Duodenal mucosa (tissue), 2 donors: ENCODE results near the gene KAT5.
A peak's percentile ranks its signal among the peaks of the same experiment; 100 is the strongest.
"Not testable (repeated sequence)": the region's sequence is repeated elsewhere in the genome, so short reads cannot be mapped to it uniquely, and the experiment has no call there.

Experiments
- H3K27ac ChIP-seq: one replicate; pipeline ENCODE4 v1.7.0; 2013; ENCODE audit warnings: low read depth, low read length
- H3K27me3 ChIP-seq, 2 donors: one replicate each; pipeline ENCODE4 v1.7.0; 2013; ENCODE audit warnings: low read length in 2 of 2, control low read depth in 1 of 2; ENCODE audit not compliant: insufficient read depth in 2 of 2, control insufficient read depth in 1 of 2
- H3K36me3 ChIP-seq, 2 donors: one replicate each; pipeline ENCODE4 v1.7.0; 2013; ENCODE audit warnings: low read length in 2 of 2, control low read depth in 1 of 2; ENCODE audit not compliant: insufficient read depth in 2 of 2, control insufficient read depth in 1 of 2
- H3K4me1 ChIP-seq, 2 donors: one replicate each; pipeline ENCODE4 v1.7.0; 2013; ENCODE audit warnings: low read length in 2 of 2, control low read depth in 1 of 2; ENCODE audit not compliant: insufficient read depth in 2 of 2, control insufficient read depth in 1 of 2
- H3K4me3 ChIP-seq, 2 donors: one replicate each; pipeline ENCODE4 v1.7.0; 2013; ENCODE audit warnings: low read length in 2 of 2, low read depth in 1 of 2
- H3K9ac ChIP-seq, 2 donors: one replicate each; pipeline ENCODE4 v1.7.0; 2013; ENCODE audit warnings: low read length in 2 of 2, low read depth in 1 of 2
- H3K9me3 ChIP-seq, 2 donors: one replicate each; pipeline ENCODE4 v1.7.0; 2013; ENCODE audit warnings: low read length in 2 of 2, control low read depth in 1 of 2; ENCODE audit not compliant: control insufficient read depth in 1 of 2

The KAT5 gene

GRCh38 chr11:65711785-65712632, at the start of gene KAT5:
Gene KAT5 (plus strand): TSS chr11:65712252. CDS start chr11:65712268, 16 bp downstream.
- Histone ChIP-seq H3K27me3 (no peaks in the 10 kb centered on the region), H3K4me1 (peaks cover 5 to 8% of the 10 kb centered on the region in 2 donors), H3K27ac (peak within 1 kb of the TSS; percentile 96), H3K9ac (peak within 1 kb of the TSS; percentile 85 to 96), H3K4me3 (peak within 1 kb of the TSS; percentile 77 to 87), H3K36me3 (peaks cover 29 to 38% of the 10 kb centered on the region in 2 donors), H3K9me3 (no peaks in the 10 kb centered on the region)

- Histone ChIP-seq H3K9ac (peak within 1 kb of the TSS; percentile 92 to 93), H3K27ac (peak within 1 kb of the TSS; percentile 96), H3K4me3 (peak within 1 kb of the TSS; percentile 88 to 97), H3K27me3 (no peaks in the 10 kb centered on the region), H3K4me1 (peaks cover 9 to 23% of the 10 kb centered on the region in 2 donors), H3K36me3 (peaks cover 25 to 28% of the 10 kb centered on the region in 2 donors), H3K9me3 (no peaks in the 10 kb centered on the region)
Observed at GRCh38 chr11:65662799-65663638, 49.0 kb upstream of the KAT5 start, which contains the start of gene RELA. Gene RELA (minus strand): TSS chr11:65662916. CDS start chr11:65662832, 84 bp downstream.

GRCh38 chr11:65663639-65664200, 48.3 kb upstream of the KAT5 start:
- Histone ChIP-seq H3K9me3 (no peaks in the 10 kb centered on the region), H3K36me3 (peaks cover 18 to 21% of the 10 kb centered on the region in 2 donors), H3K4me1 (peaks cover 9 to 23% of the 10 kb centered on the region in 2 donors), H3K27me3 (no peaks in the 10 kb centered on the region), H3K4me3 (peak overlapping the region; percentile 79 to 88), H3K27ac (peak overlapping the region; percentile 96), H3K9ac (peak overlapping the region; percentile 82 to 93)

GRCh38 chr11:65672180-65672860, 39.7 kb upstream of the KAT5 start:
- H3K36me3 ChIP-seq, result no peaks in the 10 kb centered on the region
- no peak overlapping the region for H3K9ac ChIP-seq
- H3K27ac ChIP-seq, result no peak overlapping the region
- no peaks in the 10 kb centered on the region for H3K9me3 ChIP-seq
- H3K27me3 ChIP-seq, result no peaks in the 10 kb centered on the region
- no peak overlapping the region for H3K4me3 ChIP-seq
- no peaks in the 10 kb centered on the region for H3K4me1 ChIP-seq

DNA sequence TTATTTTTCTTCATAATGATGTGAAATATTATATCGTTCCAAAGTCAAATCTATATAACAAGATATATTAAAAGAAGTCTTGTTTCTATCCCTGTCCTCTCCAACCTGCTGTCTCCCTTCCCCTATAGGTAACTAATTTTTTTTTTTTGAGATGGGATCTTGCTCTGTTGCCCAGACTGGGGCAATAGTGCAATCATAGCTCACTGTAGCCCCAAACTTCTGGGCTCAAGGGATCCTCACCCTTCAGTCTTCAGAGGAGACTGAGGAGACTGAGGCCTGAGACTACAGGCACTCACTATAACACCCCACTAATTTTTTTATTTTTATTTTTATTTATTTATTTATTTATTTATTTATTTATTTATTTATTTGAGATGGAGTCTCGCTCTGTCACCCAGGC, 39.1 kb upstream of the KAT5 start:
- Histone ChIP-seq H3K9ac (no peak overlapping the region), H3K4me1 (no peaks in the 10 kb centered on the region), H3K27me3 (no peaks in the 10 kb centered on the region), H3K9me3 (no peaks in the 10 kb centered on the region), H3K4me3 (no peak overlapping the region), H3K36me3 (no peaks in the 10 kb centered on the region), H3K27ac (no peak overlapping the region)

DNA sequence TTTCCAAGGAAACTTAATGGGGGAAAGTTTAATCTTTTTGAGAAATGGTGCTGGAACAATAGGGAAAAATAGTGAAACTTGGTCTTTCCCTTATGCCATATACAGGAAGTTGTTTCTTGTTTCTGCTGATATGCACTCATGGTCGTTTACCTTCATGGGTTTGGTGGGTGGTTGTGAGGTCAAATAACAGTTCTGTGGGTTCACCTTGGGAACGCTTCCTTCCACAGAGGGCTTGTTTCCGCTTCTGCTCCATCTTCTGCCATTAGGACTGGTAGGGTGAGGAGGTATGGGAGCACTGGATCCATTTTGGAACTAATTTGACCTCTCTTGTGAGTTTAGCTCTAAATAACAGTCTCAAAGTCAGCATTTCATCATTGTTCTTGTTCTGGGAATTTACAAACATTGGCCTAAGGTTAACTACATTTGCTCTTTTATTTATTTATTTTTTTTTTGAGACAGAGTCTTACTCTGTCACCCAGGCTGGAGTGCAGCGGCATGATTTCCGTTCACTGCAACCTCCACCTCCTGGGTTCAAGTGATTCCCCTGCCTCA, 31.8 kb upstream of the KAT5 start:
- Histone ChIP-seq H3K9ac (no peak overlapping the region), H3K36me3 (no peaks in the 10 kb centered on the region), H3K9me3 (no peaks in the 10 kb centered on the region)

DNA sequence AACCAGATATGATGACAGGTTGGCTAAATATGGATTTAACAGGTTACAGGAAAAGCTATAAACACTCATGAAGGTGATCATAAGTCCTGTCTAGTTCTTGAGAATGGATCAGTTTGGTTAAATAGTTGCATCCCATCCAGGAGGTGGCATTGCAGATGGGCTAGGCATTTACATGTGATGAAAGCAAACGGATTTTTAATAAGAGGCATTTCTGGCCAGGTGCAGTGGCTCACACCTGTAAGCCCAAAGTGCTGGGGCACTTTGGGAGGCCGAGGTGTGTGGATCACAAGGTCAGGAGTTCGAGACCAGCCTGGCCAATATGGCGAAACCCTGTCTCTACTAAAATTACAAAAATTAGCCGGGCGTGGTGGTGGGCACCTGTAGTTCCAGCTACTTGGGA, 28.6 kb upstream of the KAT5 start:
- not testable (repeated sequence) for H3K36me3 ChIP-seq, H3K27ac ChIP-seq, H3K9me3 ChIP-seq, H3K27me3 ChIP-seq, H3K4me3 ChIP-seq, H3K4me1 ChIP-seq, H3K9ac ChIP-seq

More for the DNA sequence above, 31.8 kb upstream of the KAT5 start:
- Histone ChIP-seq H3K4me1 (no peaks in the 10 kb centered on the region), H3K4me3 (no peak overlapping the region), H3K27ac (no peak overlapping the region), H3K27me3 (no peaks in the 10 kb centered on the region)

GRCh38 chr11:65685981-65686380, 26.1 kb upstream of the KAT5 start:
- Histone ChIP-seq H3K9me3 (no peaks in the 10 kb centered on the region), H3K27me3 (no peaks in the 10 kb centered on the region), H3K4me1 (no peaks in the 10 kb centered on the region), H3K36me3 (no peaks in the 10 kb centered on the region), H3K27ac (no peak overlapping the region), H3K9ac (no peak overlapping the region), H3K4me3 (no peak overlapping the region)

- not testable (repeated sequence) for H3K4me3 ChIP-seq, H3K9ac ChIP-seq, H3K36me3 ChIP-seq, H3K27ac ChIP-seq, H3K27me3 ChIP-seq, H3K9me3 ChIP-seq
- peaks cover 9 to 22% of the 10 kb centered on the region in 2 donors for H3K4me1 ChIP-seq
Observed at GRCh38 chr11:65691847-65692246, 20.2 kb upstream of the KAT5 start.
